ENCODE results near the gene PUSL1. TPM values are rescaled to one million over a fixed set of nuclear protein-coding genes. Genes with fewer than 3 reads are reported as not detected.

PUSL1 gene
- total RNA-seq, 1 experiment from 2014 or later = 38.0 TPM

DNA sequence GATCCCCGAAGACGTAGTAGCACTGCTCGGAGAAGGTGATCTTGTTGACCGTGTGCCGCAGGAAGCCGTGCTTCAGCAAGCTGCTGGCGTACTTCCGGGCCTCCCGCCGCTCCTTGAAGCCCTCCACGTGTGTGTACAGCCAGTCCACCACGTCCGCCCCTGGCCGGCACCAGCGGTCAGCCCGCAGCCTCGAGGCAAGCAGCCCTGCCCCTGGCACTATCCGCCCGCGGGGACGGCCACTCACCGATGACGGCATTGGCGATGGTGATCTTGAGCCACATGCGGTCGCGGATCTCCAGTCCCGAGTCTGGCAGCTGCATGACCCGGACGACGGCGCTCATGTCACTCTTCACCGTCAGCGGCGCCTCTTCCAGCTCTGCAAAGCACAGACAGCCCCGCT, 29.9 kb downstream of the PUSL1 start:
- Mint-ChIP-seq H3K4me3 (no peak overlapping the region), H3K4me1 (no peaks in the 10 kb centered on the region), H3K36me3 (ENCODE audit: insufficient read depth in 1 of 3, low read depth in 3 of 3) (peaks cover 21 to 38% (median 31%) of the 10 kb centered on the region in 3 experiments), H3K27me3 (ENCODE audit: low read depth) (no peaks in the 10 kb centered on the region), H3K27ac (no peak overlapping the region), H3K9me3 (peaks cover 0 to 8% of the 10 kb centered on the region in 2 experiments; a peak in 3 of 5 replicates)
- Histone ChIP-seq H3K27me3 (ENCODE audit: insufficient read depth, low read length) (no peaks in the 10 kb centered on the region), H2BK12ac (ENCODE audit: insufficient read length, low read depth, low read length) (no peak overlapping the region), H3K23me2 (ENCODE audit: insufficient read length, low read depth, low read length, poor library complexity, severe bottlenecking) (no peaks in the 10 kb centered on the region), H3K14ac (ENCODE audit: insufficient read depth, low read length) (no peak overlapping the region), H3K4ac (ENCODE audit: low read depth, low read length) (no peak overlapping the region), H3K27ac (ENCODE audit: insufficient read length, low read depth, low read length) (no peak overlapping the region), H4K8ac (replicated peaks; ENCODE audit: insufficient read length, low read depth, low read length) (no peak overlapping the region), H2AK5ac (ENCODE audit: insufficient read length, low read length) (no peak overlapping the region), H4K5ac (ENCODE audit: insufficient read length, low read depth, low read length) (no peak overlapping the region), H2BK5ac (ENCODE audit: insufficient read length, low read length) (no peak overlapping the region), H4K20me1 (ENCODE audit: control insufficient read depth, insufficient read depth, insufficient read length) (no peaks in the 10 kb centered on the region), H3T11ph (ENCODE audit: low read length) (no peak overlapping the region), H3K18ac (ENCODE audit: insufficient read length, low read depth, low read length) (no peak overlapping the region), H4K91ac (ENCODE audit: insufficient read length, low read depth, low read length) (no peak overlapping the region), H3K4me2 (ENCODE audit: insufficient read depth, insufficient read length, low read length) (no peak overlapping the region), H3K23ac (ENCODE audit: insufficient read length, low read depth, low read length) (no peak overlapping the region), H2BK15ac (ENCODE audit: low read depth, low read length) (no peak overlapping the region), H2AFZ (ENCODE audit: low read length) (no peak overlapping the region), H3K9me3 (ENCODE audit: control insufficient read depth, low read depth, low read length) (no peaks in the 10 kb centered on the region), H3K79me1 (ENCODE audit: insufficient read depth, low read depth, low read length, poor library complexity, severe bottlenecking) (no peaks in the 10 kb centered on the region), H3K9ac (ENCODE audit: extremely low read depth, insufficient read length, low read length) (no peak overlapping the region), H2BK20ac (ENCODE audit: low read depth, low read length, poor library complexity, severe bottlenecking) (no peak overlapping the region), H3K56ac (ENCODE audit: insufficient read length, low read depth, low read length) (no peak overlapping the region), H2BK120ac (ENCODE audit: low read depth, low read length, poor library complexity, severe bottlenecking) (no peak overlapping the region), H3K4me1 (ENCODE audit: insufficient read depth, low read length) (no peaks in the 10 kb centered on the region), H3K79me2 (ENCODE audit: insufficient read depth, low read length) (no peaks in the 10 kb centered on the region)
- no peak for DNase-seq
- TF ChIP-seq, protein P1, sequence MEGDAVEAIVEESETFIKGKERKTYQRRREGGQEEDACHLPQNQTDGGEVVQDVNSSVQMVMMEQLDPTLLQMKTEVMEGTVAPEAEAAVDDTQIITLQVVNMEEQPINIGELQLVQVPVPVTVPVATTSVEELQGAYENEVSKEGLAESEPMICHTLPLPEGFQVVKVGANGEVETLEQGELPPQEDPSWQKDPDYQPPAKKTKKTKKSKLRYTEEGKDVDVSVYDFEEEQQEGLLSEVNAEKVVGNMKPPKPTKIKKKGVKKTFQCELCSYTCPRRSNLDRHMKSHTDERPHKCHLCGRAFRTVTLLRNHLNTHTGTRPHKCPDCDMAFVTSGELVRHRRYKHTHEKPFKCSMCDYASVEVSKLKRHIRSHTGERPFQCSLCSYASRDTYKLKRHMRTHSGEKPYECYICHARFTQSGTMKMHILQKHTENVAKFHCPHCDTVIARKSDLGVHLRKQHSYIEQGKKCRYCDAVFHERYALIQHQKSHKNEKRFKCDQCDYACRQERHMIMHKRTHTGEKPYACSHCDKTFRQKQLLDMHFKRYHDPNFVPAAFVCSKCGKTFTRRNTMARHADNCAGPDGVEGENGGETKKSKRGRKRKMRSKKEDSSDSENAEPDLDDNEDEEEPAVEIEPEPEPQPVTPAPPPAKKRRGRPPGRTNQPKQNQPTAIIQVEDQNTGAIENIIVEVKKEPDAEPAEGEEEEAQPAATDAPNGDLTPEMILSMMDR (conservative IDR thresholded peaks at IDR 0.05) = no peak
- WGBS (ENCODE audit: extremely low coverage, insufficient read length, low lambda C conversion rate) = no CpG with 5 or more reads among the region's 36 CpGs

Measured in H9 (cell line).